GM23338 (cell line): ENCODE measurements around the gene GRIA1. TPM values are rescaled to one million over a fixed set of nuclear protein-coding genes. Genes with fewer than 3 reads are reported as not detected.

ENCODE experiments used
- ATAC-seq: fragments of 200-7000 bp; cut with Tn5 transposase; 3 replicates; pipeline ENCODE4 v1.9.1; 2020
- DNase-seq: peaks from one replicate; pipeline ENCODE4 v3.0.0-alpha.2; 2015; ENCODE audit warnings: low spot score
- H2AFZ ChIP-seq: fragments of 200-600 bp; sonication (generic); 2 replicates; pipeline ENCODE4 v1.8.0; 2016; ENCODE audit warnings: antibody characterized with exemption, mild to moderate bottlenecking, moderate library complexity
- H3F3A ChIP-seq: fragments of 200-600 bp; sonication (generic); replicated peaks from 2 replicates; pipeline ENCODE4 v1.8.0; 2017; ENCODE audit warnings: antibody characterized with exemption, mixed run types, low read depth
- H3K27ac ChIP-seq: fragments of 200-600 bp; sonication (generic); 2 replicates; pipeline ENCODE4 v1.6.1; 2016; ENCODE audit warnings: low read depth
- H3K27me3 ChIP-seq: fragments of 200-600 bp; sonication (generic); 2 replicates; pipeline ENCODE4 v1.8.0; 2016; ENCODE audit warnings: mild to moderate bottlenecking, mixed run types, moderate library complexity; ENCODE audit not compliant: insufficient read depth
- H3K36me3 ChIP-seq: fragments of 200-600 bp; sonication (generic); 2 replicates; pipeline ENCODE4 v1.8.0; 2016; ENCODE audit warnings: mild to moderate bottlenecking; ENCODE audit not compliant: insufficient read depth
- H3K4me1 ChIP-seq: fragments of 200-600 bp; sonication (generic); 2 replicates; pipeline ENCODE4 v1.8.0; 2016; ENCODE audit warnings: mild to moderate bottlenecking, moderate library complexity; ENCODE audit not compliant: insufficient read depth
- H3K4me2 ChIP-seq: fragments of 200-600 bp; sonication (generic); 2 replicates; pipeline ENCODE4 v1.7.1; 2017; ENCODE audit warnings: mixed run types
- H3K4me3 ChIP-seq: fragments of 200-600 bp; sonication (generic); 2 replicates; pipeline ENCODE4 v1.6.1; 2016; ENCODE audit warnings: mixed run types
- H3K79me2 ChIP-seq: fragments of 200-600 bp; sonication (generic); replicated peaks from 2 replicates; pipeline ENCODE4 v1.8.0; 2017; ENCODE audit warnings: mild to moderate bottlenecking; ENCODE audit not compliant: insufficient read depth
- H3K9me2 ChIP-seq: fragments of 200-600 bp; sonication (generic); 2 replicates; pipeline ENCODE4 v1.8.0; 2017; ENCODE audit not compliant: insufficient read depth
- H4K20me1 ChIP-seq: fragments of 200-600 bp; sonication (generic); replicated peaks from 2 replicates; pipeline ENCODE4 v1.8.0; 2017; ENCODE audit warnings: mild to moderate bottlenecking; ENCODE audit not compliant: insufficient read depth
- H3K27ac Mint-ChIP-seq: 2 replicates; pipeline ENCODE4 v1.8.0; 2020; ENCODE audit warnings: inconsistent platforms, mild to moderate bottlenecking, moderate library complexity, mixed read lengths
- H3K27me3 Mint-ChIP-seq: 3 replicates; pipeline ENCODE4 v1.8.0; 2022; ENCODE audit warnings: low read depth, mild to moderate bottlenecking, moderate library complexity, mixed read lengths, inconsistent platforms; ENCODE audit not compliant: insufficient read depth, poor library complexity
- H3K36me3 Mint-ChIP-seq: 3 replicates; pipeline ENCODE4 v1.8.0; 2021; ENCODE audit warnings: low read depth, mild to moderate bottlenecking, inconsistent platforms, moderate library complexity, mixed read lengths
- H3K4me1 Mint-ChIP-seq: 3 replicates; pipeline ENCODE4 v1.8.0; 2020; ENCODE audit warnings: mild to moderate bottlenecking, inconsistent platforms, mixed read lengths
- H3K4me3 Mint-ChIP-seq: 3 replicates; pipeline ENCODE4 v1.8.0; 2021; ENCODE audit warnings: moderate library complexity, mild to moderate bottlenecking, inconsistent platforms, mixed read lengths
- H3K9me3 Mint-ChIP-seq: 3 replicates; pipeline ENCODE4 v1.8.0; 2020; ENCODE audit warnings: moderate library complexity, mild to moderate bottlenecking, inconsistent platforms, mixed read lengths
- CREB1 ChIP-seq: fragments of 250-450 bp; sonication (Bioruptor Pico); IDR thresholded peaks from 2 replicates; pipeline ENCODE4 v1.5.0; 2020; ENCODE audit warnings: low read depth, mild to moderate bottlenecking, moderate library complexity
- CTCF ChIP-seq, 2 experiments: fragments of 200-600 bp in 1 of 2; sonication (generic) in 1 of 2; conservative IDR thresholded peaks; 2 replicates each; pipeline versions ENCODE4 v1.5.1 to v1.6.1; 2016 to 2017; ENCODE audit warnings: antibody characterized with exemption in 2 of 2, low read depth in 2 of 2, mild to moderate bottlenecking in 2 of 2, moderate library complexity in 1 of 2
- ETS1 ChIP-seq: IDR thresholded peaks from 2 replicates; pipeline ENCODE4 v1.6.1; 2016; ENCODE audit warnings: antibody characterized with exemption
- EZH2 ChIP-seq: fragments of 200-600 bp; sonication (generic); IDR thresholded peaks from one replicate; pipeline ENCODE4 v1.8.0; 2017; ENCODE audit warnings: antibody characterized with exemption, mild to moderate bottlenecking, low read depth; ENCODE audit not compliant: unreplicated experiment
- EZH2phosphoT487 ChIP-seq: fragments of 200-600 bp; sonication (generic); IDR thresholded peaks from one replicate; pipeline ENCODE4 v1.8.1; 2018; ENCODE audit warnings: antibody characterized with exemption; ENCODE audit not compliant: unreplicated experiment
- JUNB ChIP-seq: IDR thresholded peaks from one replicate; pipeline ENCODE4 v1.6.1; 2016; ENCODE audit warnings: antibody characterized with exemption; ENCODE audit not compliant: unreplicated experiment
- NANOG ChIP-seq: IDR thresholded peaks from 2 replicates; pipeline ENCODE4 v1.6.1; 2016; ENCODE audit warnings: antibody characterized with exemption, borderline replicate concordance
- POLR2AphosphoS5 ChIP-seq: IDR thresholded peaks from 2 replicates; pipeline ENCODE4 v1.6.1; 2016; ENCODE audit warnings: antibody characterized with exemption, low read depth
- REST ChIP-seq: IDR thresholded peaks from one replicate; pipeline ENCODE4 v1.6.1; 2018; ENCODE audit warnings: antibody characterized with exemption; ENCODE audit not compliant: unreplicated experiment
- STAT1 ChIP-seq: IDR thresholded peaks from one replicate; pipeline ENCODE4 v1.6.1; 2016; ENCODE audit warnings: antibody characterized with exemption; ENCODE audit not compliant: unreplicated experiment
- ZNF114 ChIP-seq: fragments of 250-450 bp; sonication (Bioruptor Pico); IDR thresholded peaks from 2 replicates; pipeline ENCODE4 v1.5.0; 2020; ENCODE audit warnings: mild to moderate bottlenecking, moderate library complexity
- ZNF331 ChIP-seq: fragments of 250-450 bp; sonication (Bioruptor Pico); IDR thresholded peaks from 2 replicates; pipeline ENCODE4 v1.5.0; 2020; ENCODE audit warnings: low read depth, mild to moderate bottlenecking, moderate library complexity
- ZNF462 ChIP-seq: fragments of 250-450 bp; sonication (Bioruptor Pico); IDR thresholded peaks from 2 replicates; pipeline ENCODE4 v1.5.0; 2020; ENCODE audit warnings: mild to moderate bottlenecking, moderate library complexity
- polyA plus RNA-seq: library from polyadenylated mRNA; unstranded; fragments of >200 nt; fragmentation: Nextera tagmentation; extraction: Ambion mirVana; gene quantifications from 2 replicates; pipeline ENCODE4 v1.2.1, GENCODE V29; 2016
- total RNA-seq: library from RNA; depleted of rRNA; stranded (reverse); fragments of >200 nt; shearing (Covaris generic); gene quantifications from 2 replicates; pipeline ENCODE4 v1.2.3, GENCODE V29; 2014

Gene GRIA1
- total and polyA plus RNA-seq, 2 experiments from 2014 or later: 1.0 to 1.7 TPM

GRCh38 chr5:153712946-153713345 lies 222.5 kb downstream of the GRIA1 start:
- H3K9me3 Mint-ChIP-seq: no peaks in the 10 kb centered on the region

More at GRCh38 chr5:153712946-153713345, 222.5 kb downstream of the GRIA1 start:
- Mint-ChIP-seq H3K27me3 (peaks cover 1% of the 10 kb centered on the region), H3K36me3 (no peaks in the 10 kb centered on the region), H3K4me1 (no peaks in the 10 kb centered on the region), H3K4me3 (no peak overlapping the region), H3K27ac (no peak overlapping the region)
- no peak overlapping the region for H3K27ac ChIP-seq
- no peak for DNase-seq
- no peak overlapping the region for H2AFZ ChIP-seq
- no peaks in the 10 kb centered on the region for H3F3A ChIP-seq
- no peaks in the 10 kb centered on the region for H3K4me1 ChIP-seq
- no peaks in the 10 kb centered on the region for H3K79me2 ChIP-seq
- no peak for ATAC-seq
- no peak overlapping the region for H3K4me2 ChIP-seq
- no peak for TF ChIP-seq STAT1
- no peak for TF ChIP-seq EZH2phosphoT487
- TF ChIP-seq ETS1: no peak
- no peak for TF ChIP-seq ZNF114
- no peak for TF ChIP-seq POLR2AphosphoS5
- no peak for TF ChIP-seq EZH2
- TF ChIP-seq CTCF (conservative IDR thresholded peaks at IDR 0.05; ENCODE audit: low read depth in 2 of 2): no peak
- TF ChIP-seq NANOG: no peak
- no peak for TF ChIP-seq ZNF462 (CRISPR knock-in tag)
- TF ChIP-seq ZNF331: no peak
- TF ChIP-seq REST: no peak
- no peak for TF ChIP-seq CREB1
- TF ChIP-seq JUNB: no peak
- H4K20me1 ChIP-seq: no peaks in the 10 kb centered on the region
- H3K9me2 ChIP-seq: peaks cover 5% of the 10 kb centered on the region
- H3K36me3 ChIP-seq: no peaks in the 10 kb centered on the region
- H3K4me3 ChIP-seq: no peak overlapping the region
- H3K27me3 ChIP-seq: no peaks in the 10 kb centered on the region
